T-helper 1 cell (primary cell): ENCODE data around the gene OR6C70.
"Not testable (repeated sequence)": the region's sequence is repeated elsewhere in the genome, so short reads cannot be mapped to it uniquely, and the experiment has no call there.

ENCODE experiments used
- DNase-seq, 5 donors: peaks; one replicate each; pipeline ENCODE4 v3.0.0-alpha.2; 2012 to 2020
- total RNA-seq, 4 donors: gene quantifications; one replicate each; lab custom pipeline; 2026; lab: John Stamatoyannopoulos, UW

Gene OR6C70
- 0 reads per million in 4 donors for total RNA-seq

GRCh38 chr12:55470088-55470829 lies at the start of gene OR6C70:
TSS of gene OR6C70 (minus strand) at chr12:55470138. CDS start at chr12:55470138, 0 bp downstream.
- no peak for DNase-seq

- DNase-seq: no peak
Measured at GRCh38 chr12:55516391-55516790, 46.5 kb upstream of the OR6C70 start.

- no peak for DNase-seq
Measured at GRCh38 chr12:55515696-55516095, 45.8 kb upstream of the OR6C70 start.

- DNase-seq: no peak
Measured at GRCh38 chr12:55501601-55502000, 31.7 kb upstream of the OR6C70 start.

GRCh38 chr12:55499810-55500252 lies 29.9 kb upstream of the OR6C70 start:
- no peak for DNase-seq

GRCh38 chr12:55499231-55499630 lies 29.3 kb upstream of the OR6C70 start:
- DNase-seq: no peak

GRCh38 chr12:55495490-55495889 lies 25.6 kb upstream of the OR6C70 start:
- DNase-seq: no peak

GRCh38 chr12:55492078-55492477 lies 22.1 kb upstream of the OR6C70 start, which contains the start of gene OR6C68:
TSS of gene OR6C68 (plus strand) at chr12:55492378. CDS start at chr12:55492378, 0 bp downstream.
- no peak for DNase-seq

GRCh38 chr12:55484284-55484683 lies 14.3 kb upstream of the OR6C70 start:
- DNase-seq: not testable (repeated sequence)

- not testable (repeated sequence) for DNase-seq
Measured at GRCh38 chr12:55479136-55479535, 9.2 kb upstream of the OR6C70 start.

GRCh38 chr12:55472264-55472663 lies 2.3 kb upstream of the OR6C70 start:
- DNase-seq: no peak

- DNase-seq: no peak
Measured at GRCh38 chr12:55469291-55469690, 647 bp downstream of the OR6C70 start.

- no peak for DNase-seq
Measured at GRCh38 chr12:55467836-55468235, 2.1 kb downstream of the OR6C70 start.

- DNase-seq: not testable (repeated sequence)
Measured at GRCh38 chr12:55464926-55465325, 5.0 kb downstream of the OR6C70 start.

GRCh38 chr12:55448825-55449224 lies 21.1 kb downstream of the OR6C70 start:
- DNase-seq: no peak

- DNase-seq: no peak
Measured at GRCh38 chr12:55446326-55446725, 23.6 kb downstream of the OR6C70 start.

GRCh38 chr12:55445357-55445756 lies 24.6 kb downstream of the OR6C70 start:
- no peak for DNase-seq

- DNase-seq: no peak
Measured at GRCh38 chr12:55443776-55444175, 26.2 kb downstream of the OR6C70 start, which contains the start of gene OR6C2. TSS of gene OR6C2 (plus strand) at chr12:55444076. CDS start at chr12:55452214, 8,138 bp downstream.

- DNase-seq: not testable (repeated sequence)
Measured at GRCh38 chr12:55441233-55441632, 28.7 kb downstream of the OR6C70 start.

- no peak for DNase-seq
Measured at GRCh38 chr12:55428331-55429243, 41.4 kb downstream of the OR6C70 start.

GRCh38 chr12:55425954-55426353 lies 44.0 kb downstream of the OR6C70 start, which contains the start of gene OR6C76:
TSS of gene OR6C76 (plus strand) at chr12:55426254. CDS start at chr12:55426254, 0 bp downstream.
- no peak for DNase-seq

GRCh38 chr12:55420307-55420962 lies 49.5 kb downstream of the OR6C70 start:
- no peak for DNase-seq
